Middle frontal gyrus (tissue), 1 donor: ENCODE measurements around the gene ATF7IP2.
A peak's percentile ranks its signal among the peaks of the same experiment; 100 is the strongest.
"Not testable (repeated sequence)": the region's sequence is repeated elsewhere in the genome, so short reads cannot be mapped to it uniquely, and the experiment has no call there.

Experiments
- DNase-seq: peaks from one replicate; pipeline ENCODE4 v3.0.0-alpha.2; 2015; ENCODE audit warnings: low spot score; ENCODE audit errors: extremely low spot score

Gene ATF7IP2

DNA sequence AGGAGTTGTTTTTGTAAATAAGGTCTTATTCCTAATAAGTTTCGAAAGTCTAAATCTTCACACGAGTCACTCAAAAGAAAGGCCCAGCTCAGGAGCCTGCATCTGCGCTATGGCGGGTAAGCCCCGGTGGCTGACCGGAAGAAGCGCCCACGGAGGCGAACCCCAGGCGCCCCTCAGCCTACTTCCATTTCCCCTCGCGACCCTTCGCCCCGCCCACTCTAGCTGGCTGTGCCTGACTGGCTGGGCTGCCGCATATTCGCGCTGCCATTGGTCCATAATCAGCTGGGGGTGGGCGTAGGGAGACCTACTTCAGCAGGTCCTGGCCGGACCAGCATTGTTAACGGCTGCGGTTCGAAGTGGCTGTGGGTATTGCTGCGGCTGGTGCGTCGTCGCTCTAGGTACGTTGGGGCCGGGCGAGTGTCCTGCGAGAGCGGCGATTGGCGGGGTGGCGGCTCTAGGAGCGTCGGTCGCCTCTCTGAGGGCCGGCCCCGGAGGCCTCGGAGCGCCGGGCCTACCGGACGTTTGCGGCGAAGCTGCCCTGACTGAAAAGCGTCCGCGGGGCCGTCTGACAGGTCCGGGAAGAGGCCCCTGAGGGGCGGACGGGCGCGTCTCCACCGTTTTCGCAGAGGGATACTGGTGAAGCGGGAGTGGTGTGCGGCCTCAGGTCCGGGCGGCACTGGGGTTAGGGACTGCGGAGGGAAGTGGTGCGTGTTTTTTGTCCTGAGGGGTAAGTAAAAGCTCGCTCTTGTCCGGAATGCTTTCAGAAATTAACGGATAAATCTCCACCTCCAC, at the start of gene ATF7IP2:
Gene ATF7IP2 (plus strand): TSS at position 337 of the 792 bp plus-strand sequence. CDS start 44,560 bp downstream, outside the sequence.
- DNase-seq: peak; percentile 73

DNA sequence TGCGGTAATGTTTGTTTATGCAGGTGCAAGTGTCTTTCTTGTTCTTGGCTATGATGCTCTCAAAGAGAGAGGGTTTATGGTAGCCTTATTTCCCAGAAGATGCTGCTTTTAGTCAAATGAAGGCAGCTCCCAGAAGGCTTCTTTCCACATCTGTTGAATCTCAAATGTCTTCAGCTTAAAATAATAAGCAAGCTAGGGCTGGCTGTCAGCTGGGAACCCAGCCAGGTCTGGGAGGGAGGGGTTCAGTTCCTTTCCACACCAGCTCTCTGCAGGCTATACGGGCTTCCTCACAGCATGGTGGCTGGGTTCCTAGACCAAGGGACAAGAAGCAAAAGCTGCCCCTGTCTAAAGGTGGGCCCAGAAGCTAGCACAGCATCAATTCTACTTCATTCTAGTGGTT, 47.4 kb upstream of the ATF7IP2 start:
- peak; percentile 21 for DNase-seq

GRCh38 chr16:10339777-10340732, 45.8 kb upstream of the ATF7IP2 start:
- no peak for DNase-seq

- no peak for DNase-seq
Observed at GRCh38 chr16:10343124-10343760, 42.6 kb upstream of the ATF7IP2 start.

DNA sequence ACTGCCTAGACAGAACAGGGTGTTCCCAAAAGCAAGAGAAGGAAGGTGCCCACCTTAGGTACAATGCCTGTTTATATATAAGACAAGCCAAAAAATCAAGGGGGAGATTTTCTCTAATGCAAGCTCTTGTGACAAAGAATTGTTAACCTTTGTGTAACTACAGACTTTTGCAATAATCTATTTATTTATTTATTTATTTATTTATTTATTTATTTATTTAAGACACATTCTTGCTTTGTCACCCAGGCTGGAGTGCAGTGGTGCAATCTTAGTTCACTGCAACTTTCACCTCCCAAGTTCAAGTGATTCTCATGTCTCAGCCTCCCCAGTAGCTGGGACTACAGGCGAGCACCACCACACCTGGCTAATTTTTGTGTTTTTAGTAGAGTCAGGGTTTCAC, 41.2 kb upstream of the ATF7IP2 start:
- not testable (repeated sequence) for DNase-seq

GRCh38 chr16:10345629-10346028, 40.2 kb upstream of the ATF7IP2 start:
- no peak for DNase-seq

DNA sequence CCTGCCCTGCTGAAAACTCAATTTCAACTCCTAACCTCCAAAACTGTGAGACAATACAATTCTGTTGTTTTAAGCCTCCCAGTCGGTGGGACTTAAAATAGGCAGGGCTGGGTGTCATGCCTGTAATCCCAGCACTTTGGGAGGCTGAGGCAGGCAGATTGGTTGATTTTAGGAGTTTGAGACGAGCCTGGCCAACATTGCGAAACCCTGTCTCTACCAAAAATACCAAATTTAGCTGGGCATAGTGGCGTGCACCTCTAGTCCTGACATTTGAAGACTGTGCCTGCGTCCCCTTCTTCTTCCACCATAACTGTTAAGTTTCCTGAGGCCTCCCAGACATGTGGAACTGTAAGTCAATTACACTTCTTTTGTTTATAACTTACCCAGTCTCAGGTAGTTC, 36.0 kb upstream of the ATF7IP2 start:
- no peak for DNase-seq

DNA sequence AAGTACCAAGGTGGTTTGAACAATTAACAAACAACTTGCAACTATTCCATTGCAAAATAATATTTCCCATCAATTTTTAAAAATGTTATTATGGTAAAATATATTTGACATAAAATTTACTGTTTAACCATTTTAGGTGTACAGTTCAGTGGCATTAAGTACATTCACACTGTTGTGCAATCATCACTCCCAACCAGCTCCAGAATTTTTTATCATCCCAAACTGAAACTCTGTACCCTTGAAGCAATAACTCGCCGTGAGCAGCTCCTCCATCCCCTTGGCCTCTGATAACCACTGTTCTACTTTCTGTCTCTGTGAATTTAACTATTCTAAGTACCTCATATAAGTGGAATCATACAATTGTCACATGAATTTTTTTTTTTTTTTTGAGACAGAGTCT, 33.6 kb upstream of the ATF7IP2 start:
- no peak for DNase-seq

- no peak for DNase-seq
Observed at GRCh38 chr16:10355589-10355988, 30.3 kb upstream of the ATF7IP2 start.

GRCh38 chr16:10356870-10357842, 28.7 kb upstream of the ATF7IP2 start:
- DNase-seq: no peak

GRCh38 chr16:10361747-10362076, 24.1 kb upstream of the ATF7IP2 start:
- not testable (repeated sequence) for DNase-seq

DNA sequence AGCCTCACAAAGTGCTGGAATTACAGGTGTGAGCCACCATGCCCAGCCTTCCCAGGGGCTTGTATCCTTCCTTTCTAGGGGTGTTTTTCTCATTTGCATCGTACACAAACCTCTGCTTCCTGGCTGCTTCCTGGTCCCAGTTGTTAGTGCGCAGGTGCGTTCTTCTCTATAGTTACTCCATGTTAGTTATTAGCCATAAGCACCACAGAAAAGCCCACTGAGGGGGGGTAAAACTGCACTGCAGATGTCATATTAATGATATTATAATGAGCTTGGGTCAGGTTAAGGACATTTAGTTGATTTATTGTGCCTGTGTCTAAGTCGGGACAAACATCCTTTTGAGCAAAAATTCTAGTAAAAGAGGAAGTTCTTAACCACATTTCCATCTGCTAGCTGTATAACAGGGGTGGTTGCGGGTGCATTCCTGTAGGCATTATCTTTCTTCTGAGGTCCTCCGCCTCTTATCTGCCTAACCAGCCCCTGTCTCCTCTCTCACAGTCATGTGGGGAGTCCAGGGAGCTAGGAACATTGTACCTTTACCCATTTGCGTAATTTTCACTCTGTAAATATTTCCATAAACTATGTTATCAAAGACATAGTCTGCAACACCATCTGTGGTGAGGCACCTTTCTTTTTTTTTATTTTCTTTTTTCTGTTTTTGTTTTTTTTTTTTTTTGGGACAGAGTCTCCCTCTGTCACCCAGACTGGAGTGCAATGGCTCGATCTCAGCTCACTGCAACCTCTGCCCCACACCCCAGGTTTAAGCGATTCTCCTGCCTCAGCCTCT, 23.6 kb upstream of the ATF7IP2 start:
- DNase-seq: no peak

DNA sequence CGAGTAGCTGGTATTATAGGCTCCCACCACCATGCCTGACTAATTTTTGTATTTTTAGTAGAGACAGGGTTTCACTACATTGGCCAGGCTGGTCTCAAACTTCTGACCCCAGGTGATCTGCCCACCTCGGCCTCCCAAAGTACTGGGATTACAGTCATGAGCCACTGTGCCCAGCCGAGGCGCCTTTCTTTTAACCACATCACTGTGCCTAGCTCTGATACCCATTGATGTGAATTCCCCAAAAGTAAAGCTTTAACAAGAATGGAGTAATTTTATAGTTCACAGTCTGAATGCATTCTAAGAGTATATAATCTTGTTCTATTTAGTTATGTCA, 23.0 kb upstream of the ATF7IP2 start:
- DNase-seq: not testable (repeated sequence)

DNA sequence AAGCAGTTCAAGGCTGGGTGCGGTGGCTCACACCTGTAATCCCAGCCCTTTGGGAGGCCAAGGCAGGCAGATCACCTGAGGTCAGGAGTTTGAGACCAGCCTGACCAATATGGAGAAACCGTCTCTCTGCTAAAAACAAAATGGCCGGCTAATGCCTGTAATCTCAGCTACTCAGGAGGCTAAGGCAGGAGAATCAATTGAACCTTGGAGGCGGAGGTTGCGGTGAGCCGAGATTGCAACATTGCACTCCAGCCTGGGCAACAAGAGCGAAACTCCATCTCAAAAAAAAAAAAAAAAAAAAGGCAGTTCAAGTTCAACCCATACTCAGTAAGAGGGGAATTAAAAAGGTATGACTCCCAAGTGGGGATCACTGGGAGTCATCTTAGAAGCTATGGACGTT, 19.2 kb upstream of the ATF7IP2 start:
- DNase-seq: not testable (repeated sequence)

DNA sequence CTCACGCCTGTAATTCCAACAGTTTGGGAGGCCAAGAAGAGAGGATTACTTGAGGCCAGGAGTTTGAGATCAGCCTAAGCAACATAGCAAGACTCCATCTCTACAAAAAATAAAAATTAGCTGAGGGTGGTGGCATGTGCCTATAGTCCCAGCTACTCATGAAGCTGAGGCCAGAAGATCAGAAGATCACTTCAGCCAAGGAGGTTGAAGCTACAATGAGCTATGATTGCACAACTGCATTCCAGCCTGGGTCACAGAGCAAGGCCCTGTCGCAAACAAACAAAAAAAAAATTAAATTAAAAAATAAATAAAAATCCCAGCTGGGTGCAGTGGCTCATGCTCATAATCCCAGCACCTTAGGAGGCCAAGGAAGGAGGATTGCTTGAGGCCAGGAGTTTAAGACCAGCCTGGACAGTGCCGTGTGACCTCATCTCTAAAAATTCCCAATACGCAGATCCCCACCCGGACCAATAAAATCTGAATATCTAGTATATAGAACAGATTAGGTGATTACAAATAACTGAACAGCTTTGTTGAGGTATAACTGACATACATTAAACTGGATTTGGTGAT, 18.2 kb upstream of the ATF7IP2 start:
- no peak for DNase-seq

DNA sequence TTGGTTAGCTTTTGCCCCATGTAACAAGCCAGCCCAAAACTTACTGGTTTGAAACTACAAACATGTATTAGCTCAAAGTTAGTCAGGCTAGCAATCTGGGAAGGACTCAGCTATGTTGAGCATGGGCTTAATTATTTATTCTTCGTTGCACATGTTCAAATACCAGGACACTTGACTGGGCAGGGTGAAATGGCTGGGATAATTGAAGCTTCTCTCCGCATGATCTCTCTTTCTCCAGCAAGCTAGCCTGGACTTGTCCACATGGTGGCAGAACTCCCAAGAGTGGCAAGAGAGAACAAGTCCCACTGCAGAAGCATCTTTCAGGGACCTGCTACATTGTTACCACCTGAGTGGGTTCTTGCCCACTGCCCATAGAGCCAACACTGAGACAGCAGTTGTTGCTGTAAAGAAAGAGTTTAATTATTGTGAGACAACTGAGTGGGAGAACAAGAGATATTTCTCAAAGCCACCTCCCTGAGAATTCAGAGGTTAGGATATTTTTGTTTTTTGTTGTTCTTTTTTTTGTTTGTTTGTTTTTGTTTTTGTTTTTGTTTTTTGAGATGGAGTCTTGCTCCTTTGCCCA, 16.8 kb upstream of the ATF7IP2 start:
- no peak for DNase-seq

GRCh38 chr16:10370096-10370726, 15.7 kb upstream of the ATF7IP2 start:
- DNase-seq: no peak

DNA sequence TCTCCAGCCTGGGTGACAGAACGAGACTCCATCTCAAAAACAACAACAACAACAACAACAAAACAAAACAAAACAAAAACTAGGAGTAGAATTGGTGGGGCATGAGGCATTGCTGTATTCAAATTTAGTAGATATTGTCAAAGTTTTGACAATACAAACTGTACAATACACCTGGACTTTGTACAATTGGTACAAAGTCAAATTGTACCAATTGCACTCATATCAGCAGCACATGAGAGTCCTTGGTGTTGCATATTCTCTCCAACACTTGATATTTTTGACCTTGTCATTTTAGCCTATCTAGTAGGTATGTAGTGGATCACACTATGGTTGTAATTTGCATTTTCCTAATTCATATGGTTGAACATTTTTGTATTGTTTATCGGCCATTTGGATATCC, 14.3 kb upstream of the ATF7IP2 start:
- DNase-seq: no peak

GRCh38 chr16:10373556-10373955, 12.3 kb upstream of the ATF7IP2 start:
- DNase-seq: no peak
